Stimulated activated CD4-positive, alpha-beta T cell treated with anti-CD3 and anti-CD28 coated beads, TNF-alpha, amount 100 ng/mL, for 24 hours (primary cell): ENCODE results near the gene NAP1L1.

ENCODE experiments used
- DNase-seq, 3 experiments: peaks; one replicate each; pipeline ENCODE4 v3.0.0-alpha.2; 2020; ENCODE audit warnings: low read depth in 3 of 3

NAP1L1 gene

DNA sequence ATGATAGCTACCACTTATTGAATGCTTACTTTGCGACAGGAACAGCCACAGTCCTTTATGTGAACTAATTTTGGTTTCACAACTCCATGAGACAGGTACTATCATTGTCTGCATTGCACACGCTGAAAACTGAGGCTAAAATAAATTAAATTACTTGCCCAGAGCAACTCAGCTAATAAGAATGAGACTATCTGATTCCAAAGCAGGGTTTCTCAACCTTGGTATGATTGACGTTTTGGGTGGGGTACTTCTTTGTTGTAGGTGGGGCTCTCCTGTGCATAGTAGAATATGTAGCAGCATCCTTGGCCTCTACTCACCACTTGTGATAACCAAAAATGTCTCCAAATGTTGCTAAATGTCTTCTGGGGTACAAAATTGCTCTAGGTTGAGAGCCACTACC is 62.0 kb downstream of the NAP1L1 start:
- no peak for DNase-seq

DNA sequence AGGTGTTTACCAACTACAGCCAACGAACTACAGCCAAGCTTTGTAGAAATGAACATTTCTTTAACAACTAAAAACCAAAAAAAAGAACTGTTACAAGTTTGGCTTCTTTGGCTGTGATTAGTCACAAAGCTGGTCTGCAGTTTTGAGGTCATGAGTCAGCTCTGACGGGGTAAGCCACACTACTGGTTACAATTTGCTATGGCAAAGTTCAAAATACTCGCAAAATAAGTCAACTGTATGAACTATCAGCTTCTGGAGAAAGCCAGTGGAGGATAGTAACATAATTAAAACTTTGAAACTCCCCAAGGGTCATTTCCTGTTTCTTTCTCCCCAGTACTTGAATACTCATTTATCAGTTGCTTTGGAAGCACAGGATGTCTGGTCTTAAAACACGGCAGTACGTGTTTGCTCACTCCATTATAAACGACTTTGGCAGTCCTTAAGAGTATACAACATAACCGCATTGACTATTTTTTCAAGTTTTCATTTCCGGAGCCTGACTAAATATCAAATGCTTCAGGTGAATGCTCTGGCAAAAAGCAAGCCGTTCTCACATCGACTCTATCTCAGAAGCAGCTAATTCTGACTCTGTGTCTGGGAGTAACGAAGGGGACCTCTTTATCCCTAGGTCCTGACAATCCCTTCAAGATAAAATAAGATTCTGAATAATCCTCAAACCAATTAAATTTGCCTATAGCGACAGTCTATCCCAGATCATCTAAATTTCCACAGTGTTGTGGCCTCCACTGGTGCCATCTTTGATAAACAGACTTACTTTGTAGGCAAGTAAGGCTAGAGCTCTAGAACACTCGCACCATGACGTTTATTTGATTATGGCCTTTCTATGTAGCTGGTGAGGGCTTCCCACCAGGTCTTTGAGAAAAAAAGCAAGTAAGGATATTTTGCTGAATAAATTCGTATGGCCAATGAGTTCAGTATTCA is 63.5 kb downstream of the NAP1L1 start:
- DNase-seq: peak; percentile 33 to 70 (median 69)

DNA sequence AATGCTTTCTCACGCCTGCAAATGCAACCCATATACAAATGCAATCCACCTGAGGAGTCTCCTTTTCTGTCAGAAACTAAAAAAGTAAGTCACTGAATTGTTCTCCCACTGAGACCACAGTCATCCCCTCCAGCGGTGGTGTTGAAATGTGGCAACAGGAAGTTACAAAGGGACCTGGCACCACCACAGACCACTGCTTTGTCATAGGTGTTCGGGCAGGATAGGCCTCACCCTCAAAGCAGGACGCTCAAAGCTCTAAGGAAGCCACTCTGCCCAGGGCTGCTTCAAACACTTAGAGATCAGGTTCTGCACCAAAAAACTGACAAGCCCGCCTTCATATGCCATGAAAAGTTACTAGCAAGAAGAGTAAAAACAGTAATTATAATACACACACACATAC is 64.2 kb downstream of the NAP1L1 start:
- peak; percentile 46 to 76 (median 60) for DNase-seq

- DNase-seq: no peak
Observed at GRCh38 chr12:76018672-76019071, 65.8 kb downstream of the NAP1L1 start.

- no peak for DNase-seq
Observed at GRCh38 chr12:76018111-76018510, 66.4 kb downstream of the NAP1L1 start.

DNA sequence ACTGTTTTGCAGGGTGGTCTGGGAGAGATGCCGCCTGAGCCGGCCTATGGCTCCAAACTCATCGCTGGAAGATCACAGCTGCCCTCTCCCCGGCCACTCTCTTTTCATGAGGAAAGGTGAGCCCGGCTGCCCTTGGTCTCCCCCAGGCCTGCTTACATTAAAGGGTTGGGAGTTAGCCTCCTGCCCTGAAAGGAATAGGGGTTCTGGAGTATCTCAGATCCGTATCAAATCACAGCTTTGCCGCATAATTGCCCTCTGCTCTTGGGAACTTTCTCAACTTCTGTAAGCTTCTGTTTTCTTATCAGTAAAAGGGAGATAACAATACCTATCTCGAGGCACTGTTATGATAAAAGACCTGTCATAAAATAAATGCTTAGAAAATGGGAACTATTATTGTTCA is 70.5 kb downstream of the NAP1L1 start:
- DNase-seq: no peak

DNA sequence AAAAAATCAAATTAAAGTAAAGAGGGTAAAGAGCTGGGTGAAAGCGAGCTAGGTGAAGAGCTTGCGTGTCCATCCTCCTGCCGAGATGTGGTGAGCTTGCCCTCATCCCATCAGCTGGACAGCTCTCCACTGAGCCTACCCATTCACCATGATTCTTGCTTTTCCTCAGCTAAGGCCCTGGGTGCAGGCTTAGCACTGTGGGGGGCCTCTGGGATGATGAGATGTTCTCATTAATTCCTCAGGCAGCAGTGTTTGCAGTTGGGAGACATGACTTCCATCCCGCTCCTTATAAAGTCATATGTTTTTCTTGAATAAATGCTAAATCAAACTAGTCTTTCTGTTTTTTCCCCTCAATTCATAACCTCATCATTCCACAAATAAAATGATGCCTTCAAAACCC is 70.9 kb downstream of the NAP1L1 start:
- DNase-seq: no peak

GRCh38 chr12:76012644-76013043 is 71.8 kb downstream of the NAP1L1 start:
- DNase-seq: no peak

GRCh38 chr12:76010732-76011458 is 73.6 kb downstream of the NAP1L1 start:
- DNase-seq: no peak

GRCh38 chr12:76008428-76008827 is 76.1 kb downstream of the NAP1L1 start:
- no peak for DNase-seq

DNA sequence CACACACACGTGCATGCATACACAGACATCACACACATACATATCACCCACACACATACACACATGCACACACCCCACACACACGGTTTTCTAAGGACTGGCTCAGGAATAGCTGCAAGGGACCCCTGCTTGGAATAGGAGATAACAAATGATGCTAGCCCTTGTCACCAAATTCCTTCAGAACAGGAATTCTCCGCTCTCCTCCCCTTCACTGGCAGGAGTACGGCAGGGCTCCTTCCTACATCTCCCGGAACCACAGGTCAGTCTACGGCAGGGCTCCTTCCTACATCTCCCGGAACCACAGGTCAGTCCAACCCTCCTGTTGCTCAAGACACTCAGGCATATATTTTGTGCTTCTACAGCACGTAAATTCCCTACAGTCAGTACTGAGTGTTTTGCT is 76.8 kb downstream of the NAP1L1 start:
- no peak for DNase-seq

DNA sequence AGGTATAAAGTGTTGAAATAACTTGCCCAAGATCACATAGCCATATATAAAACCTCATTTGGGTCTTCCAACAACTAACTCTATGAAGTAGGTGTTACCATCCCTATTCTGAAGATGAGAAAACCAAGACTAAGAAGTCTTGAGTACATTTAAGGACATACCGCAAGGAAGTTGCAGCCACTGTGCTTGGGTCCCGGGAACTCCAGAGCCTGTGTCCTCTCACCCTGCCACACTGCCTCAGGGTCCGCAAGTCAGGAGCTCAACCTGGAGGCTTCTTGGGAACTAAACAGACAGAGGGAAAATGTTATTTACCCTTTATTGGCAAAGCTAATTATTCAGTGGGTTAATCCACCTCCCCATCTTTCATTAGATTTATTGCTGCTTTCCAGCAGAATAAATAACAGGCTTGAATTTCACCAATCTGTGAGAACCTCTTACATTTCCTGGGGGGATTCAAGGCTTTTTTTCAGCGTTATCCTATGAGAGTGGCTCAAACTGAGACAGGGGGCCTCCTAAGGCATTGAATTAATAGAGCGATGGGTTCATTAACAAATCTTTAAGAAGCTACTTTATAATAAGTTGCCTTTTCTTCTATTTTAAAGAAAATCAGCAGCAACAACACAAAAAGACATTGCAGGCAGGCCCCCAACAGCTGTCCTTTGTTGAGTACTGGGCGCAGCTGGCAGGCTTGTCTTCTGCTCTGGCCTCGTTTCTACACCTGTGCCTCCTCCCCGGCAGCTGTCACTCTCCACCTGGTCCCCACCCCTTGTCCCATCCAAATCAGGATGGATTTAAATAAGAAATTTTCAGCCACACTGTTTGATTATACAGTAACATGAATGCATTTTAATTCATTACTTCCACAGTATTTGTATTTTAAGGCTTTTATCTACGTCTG is 78.2 kb downstream of the NAP1L1 start:
- DNase-seq: no peak

- DNase-seq: no peak
Observed at GRCh38 chr12:76003355-76003638, 81.2 kb downstream of the NAP1L1 start.

GRCh38 chr12:76002598-76003354 is 81.7 kb downstream of the NAP1L1 start:
- DNase-seq: no peak

DNA sequence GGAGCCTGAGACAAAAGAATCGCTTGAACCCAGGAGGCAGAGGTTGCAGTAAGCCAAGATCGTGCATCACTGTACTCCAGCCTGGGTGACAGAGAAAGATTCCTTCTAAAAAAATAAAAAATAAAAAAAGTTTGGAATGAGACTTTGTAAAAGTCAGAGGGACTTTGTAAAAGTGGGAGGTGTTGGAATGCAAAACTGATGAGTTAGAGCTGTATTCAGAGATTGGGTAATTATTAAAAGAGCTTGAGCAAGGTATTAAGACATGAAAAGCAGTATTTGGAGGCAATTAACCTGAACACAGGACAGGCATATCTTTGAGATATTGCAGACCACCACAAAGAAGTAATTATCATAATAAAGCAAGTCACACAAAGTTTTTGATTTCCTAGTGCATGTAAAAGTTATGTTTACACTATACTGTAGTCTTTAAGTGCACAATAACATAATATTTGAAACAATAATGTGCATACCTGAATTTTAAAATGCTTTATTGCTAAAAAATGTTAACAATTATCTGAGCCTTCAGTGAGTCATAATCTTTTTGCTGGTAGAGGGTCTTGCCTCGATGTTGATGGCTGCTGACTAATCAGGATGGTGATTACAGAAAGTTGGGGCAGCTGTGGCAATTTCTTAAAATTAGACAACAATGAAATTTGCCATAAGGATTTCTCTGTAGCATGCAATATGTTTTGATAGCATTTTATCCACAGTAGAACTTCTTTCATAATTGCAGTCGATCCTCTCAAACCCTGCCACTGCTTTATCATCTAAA is 86.0 kb downstream of the NAP1L1 start:
- no peak for DNase-seq

- DNase-seq: no peak
Observed at GRCh38 chr12:75997658-75998057, 86.8 kb downstream of the NAP1L1 start.

DNA sequence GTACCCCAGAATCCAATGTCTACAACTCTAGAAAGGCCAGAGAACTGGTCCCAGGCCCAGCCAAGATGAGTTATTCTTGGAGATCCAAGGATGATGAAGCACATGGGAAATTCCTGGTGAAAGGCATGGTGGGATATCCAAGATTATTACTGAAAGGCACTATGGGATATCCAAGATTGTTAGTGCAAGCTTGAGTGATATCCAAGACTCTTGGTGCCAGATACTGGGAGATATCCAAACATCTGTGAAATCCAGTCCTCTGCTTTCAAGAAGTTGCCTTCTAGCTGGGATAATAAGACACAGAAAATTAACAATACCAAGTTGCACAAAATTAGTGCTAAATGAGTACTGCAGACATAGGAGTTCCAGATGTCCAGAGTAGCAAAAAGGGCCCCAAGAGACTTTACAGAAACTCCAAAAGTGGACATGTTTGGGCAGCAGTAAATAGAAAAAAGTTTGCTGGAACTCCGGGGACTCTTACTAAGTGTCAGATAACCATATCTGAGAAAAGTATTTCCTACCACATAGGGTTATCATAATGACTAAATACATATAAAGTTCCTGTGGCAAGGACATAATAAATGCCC is 87.5 kb downstream of the NAP1L1 start:
- DNase-seq: no peak

- DNase-seq: no peak
Observed at GRCh38 chr12:75995691-75996090, 88.8 kb downstream of the NAP1L1 start.

DNA sequence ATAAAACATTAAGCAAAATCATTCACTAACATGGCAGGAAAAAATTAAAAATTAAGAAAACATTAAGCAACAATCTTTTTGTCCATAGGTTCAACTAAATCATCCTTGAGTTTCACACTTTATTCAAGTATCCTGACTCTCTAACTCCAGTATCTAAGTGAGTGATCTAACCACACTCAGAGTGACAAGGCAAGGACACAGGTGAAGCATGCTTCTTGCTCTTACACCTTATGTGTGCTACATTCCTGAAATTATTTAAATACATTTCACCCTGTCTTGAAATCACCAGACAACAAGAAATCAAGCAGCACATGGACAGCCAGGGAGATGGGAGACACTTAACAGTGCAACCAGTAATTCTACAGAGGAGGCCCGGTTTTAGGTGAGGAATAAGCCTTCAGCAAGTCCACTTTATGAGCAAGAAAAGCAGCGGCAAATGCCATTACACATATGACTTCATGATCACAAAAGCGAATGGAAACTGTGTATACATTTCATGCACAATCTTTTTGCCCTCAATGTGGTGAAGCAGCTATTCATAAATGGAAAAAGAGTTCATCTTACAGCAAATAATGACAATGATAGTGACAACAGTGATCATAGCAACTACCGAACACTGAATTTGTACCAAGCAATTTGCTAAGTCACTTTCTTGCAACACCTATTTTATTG is 90.3 kb downstream of the NAP1L1 start:
- no peak for DNase-seq

DNA sequence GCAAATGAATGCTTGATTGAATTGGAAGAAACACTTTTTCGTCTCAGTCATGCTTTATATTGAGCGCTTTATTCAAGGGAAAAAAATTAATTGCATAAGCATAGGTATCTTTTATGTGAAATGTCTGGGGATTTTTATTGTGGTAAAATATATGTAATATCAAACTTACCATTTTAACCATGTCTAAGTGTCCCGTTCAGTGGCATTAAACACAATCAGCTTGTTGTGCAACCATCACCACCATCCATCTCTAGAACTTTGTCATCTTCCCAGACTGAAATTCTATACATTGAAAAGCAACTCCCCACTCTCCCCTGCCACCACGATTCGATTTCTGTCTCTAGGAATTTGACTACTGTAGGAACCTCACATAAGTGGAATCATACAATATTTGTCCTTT is 92.7 kb downstream of the NAP1L1 start:
- DNase-seq: no peak
